HEK293 (cell line): ENCODE measurements around the gene SLC16A7.

ENCODE experiments used
- CTCF ChIA-PET: fragments of 350-600 bp; formaldehyde crosslinking; extraction: SDS; loops from one replicate; lab custom pipeline; 2021; ENCODE audit warnings: antibody characterized with exemption; lab: Yijun Ruan, JAX
- POLR2A ChIA-PET: fragments of 300-600 bp; formaldehyde crosslinking; extraction: SDS; loops from one replicate; lab custom pipeline; 2020; ENCODE audit warnings: antibody characterized with exemption, inconsistent platforms; lab: Yijun Ruan, JAX
- H3K27ac ChIP-seq: fragments of 200-500 bp; sonication (Bioruptor generic); 2 replicates; pipeline ENCODE4 v1.5.1; 2014; ENCODE audit warnings: low read depth, low read length, control low read depth, inconsistent platforms; ENCODE audit errors: extremely low read depth
- H3K36me3 ChIP-seq, 2 experiments: fragments of 200-500 bp in 1 of 2; sonication (Bioruptor generic) in 1 of 2; 1 replicate in 1 of 2; 2 replicates in 1 of 2; pipeline ENCODE4 v1.5.1; 2014 to 2017; ENCODE audit warnings: inconsistent platforms in 2 of 2, low read length in 2 of 2; ENCODE audit not compliant: control insufficient read depth in 2 of 2, insufficient read depth in 1 of 2
- H3K4me1 ChIP-seq: fragments of 200-500 bp; sonication (Bioruptor generic); 2 replicates; pipeline ENCODE4 v1.5.1; 2014; ENCODE audit warnings: mild to moderate bottlenecking, low read length, inconsistent platforms; ENCODE audit not compliant: control insufficient read depth, insufficient read depth
- H3K4me3 ChIP-seq: 2 replicates; pipeline ENCODE4 v1.5.1; 2011; ENCODE audit warnings: low read depth, mild to moderate bottlenecking, control low read depth, low read length, moderate library complexity
- H3K9me3 ChIP-seq: fragments of 200-500 bp; sonication (Bioruptor generic); 2 replicates; pipeline ENCODE4 v1.5.1; 2014; ENCODE audit warnings: low read depth, low read length, inconsistent platforms; ENCODE audit not compliant: control insufficient read depth, insufficient read depth
- AEBP2 ChIP-seq: fragments of 450-650 bp; formaldehyde crosslinking; IDR thresholded peaks from 2 replicates; pipeline ENCODE4 v1.5.1; 2016; ENCODE audit warnings: missing biosample characterization, missing genetic modification characterization, borderline replicate concordance
- FEZF1 ChIP-seq: fragments of 450-650 bp; formaldehyde crosslinking; IDR thresholded peaks from 2 replicates; pipeline ENCODE4 v1.5.1; 2016; ENCODE audit warnings: missing biosample characterization, missing genetic modification characterization
- GLIS2 ChIP-seq: fragments of 450-650 bp; formaldehyde crosslinking; IDR thresholded peaks from 2 replicates; pipeline ENCODE4 v1.5.1; 2016; ENCODE audit warnings: missing biosample characterization, missing genetic modification characterization
- INSM2 ChIP-seq: fragments of 450-650 bp; formaldehyde crosslinking; IDR thresholded peaks from 2 replicates; pipeline ENCODE4 v1.5.1; 2016; ENCODE audit warnings: missing biosample characterization, missing genetic modification characterization
- MZF1 ChIP-seq: fragments of 450-650 bp; formaldehyde crosslinking; IDR thresholded peaks from 2 replicates; pipeline ENCODE4 v1.5.1; 2017; ENCODE audit warnings: missing biosample characterization, missing genetic modification characterization, borderline replicate concordance
- RBAK ChIP-seq: fragments of 450-650 bp; formaldehyde crosslinking; IDR thresholded peaks from 2 replicates; pipeline ENCODE4 v1.5.1; 2016; ENCODE audit warnings: missing biosample characterization, missing genetic modification characterization
- TCF7L2 ChIP-seq: IDR thresholded peaks from 2 replicates; pipeline ENCODE4 v1.6.1; 2011; ENCODE audit warnings: low read depth, mild to moderate bottlenecking, inconsistent platforms, low read length, moderate library complexity, borderline replicate concordance
- ZBTB1 ChIP-seq: fragments of 450-650 bp; formaldehyde crosslinking; IDR thresholded peaks from 2 replicates; pipeline ENCODE4 v1.5.1; 2016; ENCODE audit warnings: missing biosample characterization, missing genetic modification characterization
- ZEB2 ChIP-seq: fragments of 450-650 bp; formaldehyde crosslinking; IDR thresholded peaks from 2 replicates; pipeline ENCODE4 v1.5.1; 2016; ENCODE audit warnings: missing biosample characterization, missing genetic modification characterization
- ZNF138 ChIP-seq: fragments of 450-650 bp; formaldehyde crosslinking; IDR thresholded peaks from 2 replicates; pipeline ENCODE4 v1.5.1; 2016; ENCODE audit warnings: missing biosample characterization, missing genetic modification characterization, borderline replicate concordance
- ZNF140 ChIP-seq: fragments of 450-650 bp; formaldehyde crosslinking; IDR thresholded peaks from 2 replicates; pipeline ENCODE4 v1.5.1; 2016; ENCODE audit warnings: missing biosample characterization, missing genetic modification characterization
- ZNF16 ChIP-seq: fragments of 450-650 bp; formaldehyde crosslinking; IDR thresholded peaks from 2 replicates; pipeline ENCODE4 v1.5.1; 2016; ENCODE audit warnings: low read depth, missing biosample characterization, missing genetic modification characterization
- ZNF18 ChIP-seq: fragments of 450-650 bp; formaldehyde crosslinking; IDR thresholded peaks from 2 replicates; pipeline ENCODE4 v1.5.1; 2016; ENCODE audit warnings: missing biosample characterization, missing genetic modification characterization
- ZNF221 ChIP-seq: fragments of 450-650 bp; formaldehyde crosslinking; IDR thresholded peaks from 2 replicates; pipeline ENCODE4 v1.5.1; 2017; ENCODE audit warnings: missing biosample characterization, missing genetic modification characterization, borderline replicate concordance
- ZNF239 ChIP-seq: fragments of 450-650 bp; formaldehyde crosslinking; IDR thresholded peaks from 2 replicates; pipeline ENCODE4 v1.5.1; 2016; ENCODE audit warnings: missing biosample characterization, missing genetic modification characterization
- ZNF362 ChIP-seq: fragments of 450-650 bp; formaldehyde crosslinking; IDR thresholded peaks from 2 replicates; pipeline ENCODE4 v1.5.1; 2016; ENCODE audit warnings: missing biosample characterization, missing genetic modification characterization
- ZNF416 ChIP-seq: fragments of 450-650 bp; formaldehyde crosslinking; IDR thresholded peaks from 2 replicates; pipeline ENCODE4 v1.5.1; 2016; ENCODE audit warnings: missing biosample characterization, missing genetic modification characterization
- ZNF510 ChIP-seq: fragments of 450-650 bp; formaldehyde crosslinking; IDR thresholded peaks from 2 replicates; pipeline ENCODE4 v1.5.1; 2018; ENCODE audit warnings: mild to moderate bottlenecking, missing genetic modification characterization, missing biosample characterization; ENCODE audit not compliant: insufficient replicate concordance
- ZNF571 ChIP-seq: fragments of 450-650 bp; formaldehyde crosslinking; IDR thresholded peaks from 2 replicates; pipeline ENCODE4 v1.5.0; 2017; ENCODE audit warnings: missing biosample characterization, missing genetic modification characterization
- ZNF707 ChIP-seq: fragments of 450-650 bp; formaldehyde crosslinking; IDR thresholded peaks from 2 replicates; pipeline ENCODE4 v1.5.1; 2016; ENCODE audit warnings: missing biosample characterization, missing genetic modification characterization
- ZNF776 ChIP-seq: fragments of 450-650 bp; formaldehyde crosslinking; IDR thresholded peaks from 2 replicates; pipeline ENCODE4 v1.5.0; 2017; ENCODE audit warnings: missing biosample characterization, missing genetic modification characterization, borderline replicate concordance
- ZNF792 ChIP-seq: fragments of 450-650 bp; formaldehyde crosslinking; IDR thresholded peaks from 2 replicates; pipeline ENCODE4 v1.5.1; 2016; ENCODE audit warnings: missing biosample characterization, missing genetic modification characterization
- TF ChIP-seq, protein P1 (sequence below): fragments of 450-650 bp; formaldehyde crosslinking; IDR thresholded peaks from 2 replicates; pipeline ENCODE4 v1.5.1; 2016; ENCODE audit warnings: missing biosample characterization, missing genetic modification characterization
- TF ChIP-seq, protein P2 (sequence below): fragments of 450-650 bp; formaldehyde crosslinking; IDR thresholded peaks from 2 replicates; pipeline ENCODE4 v1.5.0; 2017; ENCODE audit warnings: missing biosample characterization, missing genetic modification characterization, borderline replicate concordance

Gene SLC16A7

DNA sequence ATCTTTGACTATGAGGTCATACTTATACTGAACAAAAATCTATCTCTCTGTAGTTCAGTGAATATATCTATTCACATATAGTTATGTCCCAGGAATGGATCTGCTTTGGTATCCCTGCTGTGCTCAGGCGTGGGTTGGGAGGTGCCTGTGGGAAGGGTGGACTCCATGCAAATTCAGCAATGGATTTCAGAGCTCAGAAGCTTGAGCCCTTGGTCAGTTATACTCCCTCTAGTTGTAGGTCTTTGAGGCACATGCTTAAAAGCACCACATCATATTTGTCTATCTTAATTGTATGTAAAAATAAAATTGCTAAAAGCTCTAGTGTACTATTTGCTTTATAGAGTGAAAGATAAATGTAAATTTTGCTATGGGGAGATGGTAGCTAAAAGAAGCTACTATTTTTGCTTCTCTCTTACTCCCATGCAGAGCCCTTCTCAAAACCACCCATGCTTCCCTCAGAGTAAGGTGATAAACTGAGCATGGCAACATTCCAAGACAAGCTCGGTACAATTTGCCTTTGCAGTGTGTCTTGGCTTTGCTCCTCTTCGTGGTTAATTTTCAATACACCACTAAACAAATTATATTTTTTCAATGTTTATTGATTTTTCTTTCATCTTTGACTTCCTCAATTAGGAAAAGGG is 54.9 kb downstream of the SLC16A7 start:
- no peak for TF ChIP-seq ZNF138 (tag by site-specific recombination)
- TF ChIP-seq GLIS2 (tag by site-specific recombination): no peak
- no peak for TF ChIP-seq ZBTB1
- TF ChIP-seq ZNF16 (tag by site-specific recombination): no peak
- TF ChIP-seq RBAK: no peak
- no peak for TF ChIP-seq ZEB2 (tag by site-specific recombination)
- TF ChIP-seq FEZF1 (tag by site-specific recombination): no peak
- TF ChIP-seq ZNF416 (tag by site-specific recombination): no peak
- no peak for TF ChIP-seq ZNF510 (tag by site-specific recombination)
- no peak for TF ChIP-seq INSM2 (tag by site-specific recombination)
- no peak for TF ChIP-seq ZNF239
- TF ChIP-seq ZNF792: no peak
- TF ChIP-seq ZNF18 (tag by site-specific recombination): no peak
- no peak for TF ChIP-seq ZNF140 (tag by site-specific recombination)
- no peak for TF ChIP-seq ZNF362 (tag by site-specific recombination)
- no peak for TF ChIP-seq ZNF571 (tag by site-specific recombination)
- CTCF ChIA-PET: interaction anchor here (1.1 to 1.6 kb wide), 3 partner anchors 8 to 12 kb away, joined by 3 to 5 read pairs (median 4); no protein-coding TSS in a partner anchor
- POLR2A ChIA-PET: interaction anchor here (1.1 kb wide), 1 partner anchor 55 kb away, joined by 4 read pairs; the partner anchor contains the start of gene SLC16A7
- Histone ChIP-seq H3K9me3 (no peaks in the 10 kb centered on the region), H3K4me3 (no peak overlapping the region), H3K4me1 (peaks cover 3% of the 10 kb centered on the region; the same call in 1 of the 2 replicates), H3K27ac (no peak overlapping the region), H3K36me3 (no peaks in the 10 kb centered on the region)

- H3K27ac ChIP-seq: no peak overlapping the region
- H3K4me3 ChIP-seq: no peak overlapping the region
- ChIA-PET POLR2A (interaction anchor here (1.1 kb wide), 1 partner anchor 56 kb away, joined by 4 read pairs; the partner anchor contains the start of gene SLC16A7), CTCF (interaction anchor here (1.1 to 1.6 kb wide), 3 partner anchors 8 to 12 kb away, joined by 3 to 5 read pairs (median 4); no protein-coding TSS in a partner anchor)
- H3K4me1 ChIP-seq: peaks cover 3% of the 10 kb centered on the region; the same call in 1 of the 2 replicates
- no peaks in the 10 kb centered on the region for H3K36me3 ChIP-seq
- no peaks in the 10 kb centered on the region for H3K9me3 ChIP-seq
- TF ChIP-seq ZNF510 (tag by site-specific recombination): no peak
- no peak for TF ChIP-seq MZF1 (tag by site-specific recombination)
- no peak for TF ChIP-seq ZNF221 (tag by site-specific recombination)
- TF ChIP-seq, protein P1, sequence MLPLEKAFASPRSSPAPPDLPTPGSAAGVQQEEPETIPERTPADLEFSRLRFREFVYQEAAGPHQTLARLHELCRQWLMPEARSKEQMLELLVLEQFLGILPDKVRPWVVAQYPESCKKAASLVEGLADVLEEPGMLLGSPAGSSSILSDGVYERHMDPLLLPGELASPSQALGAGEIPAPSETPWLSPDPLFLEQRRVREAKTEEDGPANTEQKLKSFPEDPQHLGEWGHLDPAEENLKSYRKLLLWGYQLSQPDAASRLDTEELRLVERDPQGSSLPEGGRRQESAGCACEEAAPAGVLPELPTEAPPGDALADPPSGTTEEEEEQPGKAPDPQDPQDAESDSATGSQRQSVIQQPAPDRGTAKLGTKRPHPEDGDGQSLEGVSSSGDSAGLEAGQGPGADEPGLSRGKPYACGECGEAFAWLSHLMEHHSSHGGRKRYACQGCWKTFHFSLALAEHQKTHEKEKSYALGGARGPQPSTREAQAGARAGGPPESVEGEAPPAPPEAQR (tag by site-specific recombination): no peak
- no peak for TF ChIP-seq ZNF707
- no peak for TF ChIP-seq RBAK
- TF ChIP-seq, protein P2, sequence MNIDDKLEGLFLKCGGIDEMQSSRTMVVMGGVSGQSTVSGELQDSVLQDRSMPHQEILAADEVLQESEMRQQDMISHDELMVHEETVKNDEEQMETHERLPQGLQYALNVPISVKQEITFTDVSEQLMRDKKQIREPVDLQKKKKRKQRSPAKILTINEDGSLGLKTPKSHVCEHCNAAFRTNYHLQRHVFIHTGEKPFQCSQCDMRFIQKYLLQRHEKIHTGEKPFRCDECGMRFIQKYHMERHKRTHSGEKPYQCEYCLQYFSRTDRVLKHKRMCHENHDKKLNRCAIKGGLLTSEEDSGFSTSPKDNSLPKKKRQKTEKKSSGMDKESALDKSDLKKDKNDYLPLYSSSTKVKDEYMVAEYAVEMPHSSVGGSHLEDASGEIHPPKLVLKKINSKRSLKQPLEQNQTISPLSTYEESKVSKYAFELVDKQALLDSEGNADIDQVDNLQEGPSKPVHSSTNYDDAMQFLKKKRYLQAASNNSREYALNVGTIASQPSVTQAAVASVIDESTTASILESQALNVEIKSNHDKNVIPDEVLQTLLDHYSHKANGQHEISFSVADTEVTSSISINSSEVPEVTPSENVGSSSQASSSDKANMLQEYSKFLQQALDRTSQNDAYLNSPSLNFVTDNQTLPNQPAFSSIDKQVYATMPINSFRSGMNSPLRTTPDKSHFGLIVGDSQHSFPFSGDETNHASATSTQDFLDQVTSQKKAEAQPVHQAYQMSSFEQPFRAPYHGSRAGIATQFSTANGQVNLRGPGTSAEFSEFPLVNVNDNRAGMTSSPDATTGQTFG (tag by site-specific recombination): no peak
- no peak for TF ChIP-seq TCF7L2
- TF ChIP-seq ZNF776 (tag by site-specific recombination): no peak
- no peak for TF ChIP-seq AEBP2 (tag by site-specific recombination)
Measured at GRCh38 chr12:59651229-59651920, 55.5 kb downstream of the SLC16A7 start.
